BE2C (cell line): ENCODE measurements around the gene VIPAS39.
A peak's percentile ranks its signal among the peaks of the same experiment; 100 is the strongest.

Experiments used
- DNase-seq: peaks from one replicate; pipeline ENCODE4 v3.0.0-alpha.2; 2020
- H3K27me3 ChIP-seq: fragments of 250-450 bp; sonication (Bioruptor Pico); 2 replicates; pipeline ENCODE4 v1.5.1; 2020; ENCODE audit warnings: mild to moderate bottlenecking
- H3K36me3 ChIP-seq: fragments of 250-450 bp; sonication (Bioruptor Pico); 2 replicates; pipeline ENCODE4 v1.5.1; 2020; ENCODE audit warnings: mild to moderate bottlenecking
- H3K4me1 ChIP-seq: fragments of 250-450 bp; sonication (Bioruptor Pico); 2 replicates; pipeline ENCODE4 v1.5.1; 2020
- H3K4me3 ChIP-seq: 2 replicates; pipeline ENCODE4 v1.5.1; 2011; ENCODE audit warnings: low read depth, low read length
- H3K9me3 ChIP-seq: fragments of 250-450 bp; sonication (Bioruptor Pico); 2 replicates; pipeline ENCODE4 v1.5.1; 2020
- TF ChIP-seq, protein P1 (sequence below): IDR thresholded peaks from 2 replicates; pipeline ENCODE4 v1.5.1; 2012; ENCODE audit warnings: mild to moderate bottlenecking, low read depth, low read length

The VIPAS39 gene

DNA sequence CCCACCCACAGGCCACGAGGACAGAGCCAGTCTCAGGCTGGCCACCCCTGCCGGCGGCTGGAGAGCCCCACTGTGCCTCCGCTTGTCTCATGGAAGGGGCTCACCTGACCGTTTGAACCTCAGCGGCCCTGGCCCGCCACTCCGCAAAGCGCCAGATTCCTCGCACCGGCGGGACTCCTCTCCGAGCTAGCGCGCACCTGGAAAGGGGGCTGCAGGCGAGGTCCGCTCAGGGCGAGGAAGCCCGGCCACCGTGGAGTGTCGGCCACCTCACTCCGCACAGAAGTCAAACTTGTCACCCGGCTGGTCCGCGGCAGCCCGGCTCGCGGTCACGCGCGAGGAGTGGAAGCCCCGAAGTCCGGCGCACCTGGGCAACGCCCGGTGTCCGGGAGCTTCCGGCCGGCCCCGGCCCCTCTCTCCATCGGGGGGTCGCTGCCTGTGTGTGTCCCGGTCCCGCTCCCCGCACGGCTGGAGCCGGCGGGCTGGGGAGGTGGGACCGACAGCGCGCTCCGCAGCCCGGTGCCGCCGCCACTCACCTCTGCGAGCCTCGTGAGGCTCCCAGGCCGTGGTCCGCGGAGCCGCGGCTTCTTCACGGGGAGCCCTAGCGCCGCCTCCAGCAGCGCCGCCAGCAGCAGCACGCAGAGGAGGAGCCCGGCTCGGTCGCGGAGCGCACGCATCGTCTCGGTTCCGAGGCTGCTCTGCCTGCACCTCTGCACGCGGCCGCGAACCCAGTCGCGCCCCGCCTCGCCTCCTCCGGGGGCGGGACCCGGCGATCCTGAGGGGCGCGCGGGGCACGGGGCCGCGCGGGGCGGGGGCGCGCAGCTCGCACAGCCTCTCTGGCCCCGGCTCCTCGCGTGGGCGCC lies 40.9 kb upstream of the VIPAS39 start, which contains the start of gene ISM2:
ISM2 (minus strand) TSS at position 697 of the 860 bp plus-strand sequence; CDS start at position 674, 23 bp downstream.
- Histone ChIP-seq H3K27me3 (peaks cover 22% of the 10 kb centered on the region), H3K4me3 (peak within 1 kb of the TSS; percentile 34), H3K4me1 (no peaks in the 10 kb centered on the region), H3K9me3 (no peaks in the 10 kb centered on the region), H3K36me3 (no peaks in the 10 kb centered on the region)
- TF ChIP-seq, protein P1, sequence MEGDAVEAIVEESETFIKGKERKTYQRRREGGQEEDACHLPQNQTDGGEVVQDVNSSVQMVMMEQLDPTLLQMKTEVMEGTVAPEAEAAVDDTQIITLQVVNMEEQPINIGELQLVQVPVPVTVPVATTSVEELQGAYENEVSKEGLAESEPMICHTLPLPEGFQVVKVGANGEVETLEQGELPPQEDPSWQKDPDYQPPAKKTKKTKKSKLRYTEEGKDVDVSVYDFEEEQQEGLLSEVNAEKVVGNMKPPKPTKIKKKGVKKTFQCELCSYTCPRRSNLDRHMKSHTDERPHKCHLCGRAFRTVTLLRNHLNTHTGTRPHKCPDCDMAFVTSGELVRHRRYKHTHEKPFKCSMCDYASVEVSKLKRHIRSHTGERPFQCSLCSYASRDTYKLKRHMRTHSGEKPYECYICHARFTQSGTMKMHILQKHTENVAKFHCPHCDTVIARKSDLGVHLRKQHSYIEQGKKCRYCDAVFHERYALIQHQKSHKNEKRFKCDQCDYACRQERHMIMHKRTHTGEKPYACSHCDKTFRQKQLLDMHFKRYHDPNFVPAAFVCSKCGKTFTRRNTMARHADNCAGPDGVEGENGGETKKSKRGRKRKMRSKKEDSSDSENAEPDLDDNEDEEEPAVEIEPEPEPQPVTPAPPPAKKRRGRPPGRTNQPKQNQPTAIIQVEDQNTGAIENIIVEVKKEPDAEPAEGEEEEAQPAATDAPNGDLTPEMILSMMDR: no peak
- peak; percentile 53 for DNase-seq

DNA sequence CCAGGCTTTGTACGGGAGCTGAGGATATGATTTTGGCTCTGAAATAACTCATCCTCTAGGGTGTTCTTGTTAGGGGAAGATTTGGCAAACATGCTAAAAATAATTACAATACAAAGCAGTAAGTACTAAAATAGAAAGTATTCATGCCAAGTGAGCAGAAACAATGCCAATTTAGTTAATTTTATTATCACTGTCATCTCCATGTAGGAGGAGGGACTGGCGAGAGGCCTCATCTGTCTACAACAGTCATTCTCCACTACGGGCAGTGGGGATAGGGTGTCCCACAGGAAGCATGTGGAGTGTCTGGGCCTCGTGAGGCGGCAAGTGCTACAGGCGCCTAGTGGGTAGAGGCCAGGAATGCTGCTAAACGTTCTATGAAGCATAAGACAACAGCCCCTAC lies 37.9 kb upstream of the VIPAS39 start:
- H3K9me3 ChIP-seq: no peaks in the 10 kb centered on the region
- TF ChIP-seq, protein P1: no peak

DNA sequence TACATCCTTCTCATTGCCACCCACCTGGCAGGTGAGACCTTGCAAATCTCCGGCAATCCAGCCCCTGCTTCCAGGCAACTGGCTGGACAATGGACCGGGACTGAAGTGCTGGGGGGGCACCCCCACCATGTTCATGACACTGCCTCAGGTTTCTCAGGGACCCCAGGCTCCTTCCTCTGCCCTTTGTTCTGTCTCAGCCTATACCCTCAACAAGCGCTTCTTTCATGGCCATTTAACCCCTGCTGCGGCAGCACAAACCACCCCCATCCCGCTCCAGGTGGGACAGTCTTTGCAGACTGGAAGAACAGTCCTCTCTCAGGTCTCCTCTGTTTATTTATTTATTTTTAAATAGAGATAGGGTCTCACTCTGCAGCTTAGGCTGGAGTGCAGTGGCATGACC lies 33.7 kb upstream of the VIPAS39 start:
- no peaks in the 10 kb centered on the region for H3K9me3 ChIP-seq
- DNase-seq: no peak
- TF ChIP-seq, protein P1: no peak
- H3K36me3 ChIP-seq: no peaks in the 10 kb centered on the region
- H3K4me1 ChIP-seq: no peaks in the 10 kb centered on the region
- H3K27me3 ChIP-seq: no peaks in the 10 kb centered on the region
- H3K4me3 ChIP-seq: no peak overlapping the region

More for the DNA sequence above, 37.9 kb upstream of the VIPAS39 start:
- no peak for DNase-seq
- peaks cover 22% of the 10 kb centered on the region for H3K27me3 ChIP-seq
- H3K36me3 ChIP-seq: no peaks in the 10 kb centered on the region
- no peak overlapping the region for H3K4me3 ChIP-seq
- no peaks in the 10 kb centered on the region for H3K4me1 ChIP-seq

DNA sequence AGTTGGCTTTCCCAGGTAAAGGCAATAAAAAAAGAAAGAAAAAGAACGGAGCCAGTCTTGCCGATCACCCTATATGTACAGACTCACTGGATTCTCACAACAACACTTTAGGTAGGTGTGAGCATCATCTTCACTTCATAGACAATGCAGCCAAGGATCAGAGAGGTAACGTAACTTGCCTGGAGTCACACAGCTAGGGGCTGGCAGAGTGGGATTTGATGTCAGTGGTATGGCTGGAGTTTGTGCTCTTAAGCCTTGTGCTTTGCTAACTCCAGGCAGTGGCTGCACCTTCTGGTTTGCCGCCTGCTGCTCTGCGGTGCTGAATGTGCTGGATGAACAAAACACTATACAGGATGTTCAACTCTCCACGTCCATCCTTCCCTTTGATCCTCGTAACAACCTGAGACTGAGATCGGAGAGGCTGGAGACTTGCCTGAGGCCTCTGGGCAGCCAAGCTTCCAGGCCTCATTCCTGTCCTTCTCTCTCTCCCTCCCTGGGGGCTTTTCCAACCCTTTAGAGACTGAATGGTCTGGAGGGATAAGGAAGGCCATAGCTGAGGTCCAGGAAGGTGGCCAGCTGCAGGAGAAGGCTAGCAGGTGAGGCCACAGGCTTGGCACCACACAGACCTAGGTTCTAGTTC lies 33.1 kb upstream of the VIPAS39 start:
- no peaks in the 10 kb centered on the region for H3K36me3 ChIP-seq
- TF ChIP-seq, protein P1: no peak
- no peaks in the 10 kb centered on the region for H3K9me3 ChIP-seq
- no peak for DNase-seq
- H3K27me3 ChIP-seq: no peaks in the 10 kb centered on the region
- H3K4me3 ChIP-seq: no peak overlapping the region
- H3K4me1 ChIP-seq: no peaks in the 10 kb centered on the region

DNA sequence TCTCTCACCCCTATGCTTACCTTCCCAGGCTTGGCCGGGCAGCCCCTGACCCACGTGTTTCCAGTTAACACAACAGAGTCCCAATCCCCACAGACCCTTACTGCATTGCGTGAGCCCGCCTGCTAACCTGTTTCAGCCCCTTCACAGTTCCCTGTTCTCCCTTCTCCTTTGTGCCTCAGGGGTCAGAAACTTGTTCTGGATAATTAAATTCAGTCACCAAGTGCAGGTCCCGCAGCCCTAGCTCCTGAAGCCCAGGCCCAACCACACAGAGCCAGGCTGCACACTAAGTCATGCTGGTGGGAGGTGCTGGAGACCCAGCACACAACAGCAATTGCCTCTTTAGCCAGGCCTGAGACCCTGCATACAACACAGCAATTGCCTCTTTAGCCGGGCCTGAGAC lies 31.6 kb upstream of the VIPAS39 start:
- H3K27me3 ChIP-seq: no peaks in the 10 kb centered on the region
- DNase-seq: no peak
- H3K36me3 ChIP-seq: no peaks in the 10 kb centered on the region
- TF ChIP-seq, protein P1: no peak
- H3K4me1 ChIP-seq: no peaks in the 10 kb centered on the region
- H3K9me3 ChIP-seq: no peaks in the 10 kb centered on the region
- no peak overlapping the region for H3K4me3 ChIP-seq

DNA sequence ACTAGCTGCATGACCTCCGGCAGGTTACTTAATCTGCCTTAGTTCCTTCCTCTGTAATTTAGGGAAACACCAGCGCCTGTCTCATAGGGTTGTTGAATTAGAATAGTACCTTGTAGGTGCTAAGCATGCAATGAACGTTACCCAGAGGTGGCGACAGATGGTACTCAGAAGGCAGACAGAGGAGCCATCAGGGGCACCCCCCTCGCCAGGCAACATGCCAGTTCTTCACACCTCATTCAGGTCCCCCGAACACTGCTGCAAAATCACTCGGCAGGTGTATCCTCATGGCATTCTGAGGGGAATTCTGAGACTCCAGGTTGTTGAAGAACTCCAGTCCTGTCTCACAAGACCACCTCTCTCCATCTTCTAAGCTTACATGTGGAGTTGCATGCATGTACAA lies 31.2 kb upstream of the VIPAS39 start:
- TF ChIP-seq, protein P1: no peak
- no peak overlapping the region for H3K4me3 ChIP-seq
- H3K27me3 ChIP-seq: no peaks in the 10 kb centered on the region
- no peaks in the 10 kb centered on the region for H3K36me3 ChIP-seq
- DNase-seq: no peak
- H3K4me1 ChIP-seq: no peaks in the 10 kb centered on the region
- H3K9me3 ChIP-seq: no peaks in the 10 kb centered on the region
